Measurements from ENCODE around the gene SYCE3.

SYCE3 gene

DNA sequence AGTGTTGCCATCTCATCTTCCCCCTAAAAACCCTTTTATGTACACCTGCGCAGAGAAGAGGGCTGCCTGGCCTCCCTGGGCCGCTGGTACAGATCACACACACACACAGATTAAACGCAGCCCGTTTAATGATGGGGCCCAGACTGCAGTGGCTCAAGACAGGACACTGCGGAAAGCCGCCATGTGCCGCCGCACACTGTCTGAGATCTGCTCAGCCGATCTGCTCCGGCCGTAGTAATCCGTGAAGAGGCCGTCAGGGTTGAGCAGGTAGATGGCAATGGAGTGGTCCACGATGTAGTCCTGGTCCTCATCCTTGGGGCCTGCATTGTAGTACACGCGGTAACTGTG lies 39.3 kb downstream of the SYCE3 start:
- no peak for TF ChIP-seq ZNF70 (CRISPR knock-in tag; IDR thresholded peaks at IDR 0.05)
- TF ChIP-seq, protein P1, sequence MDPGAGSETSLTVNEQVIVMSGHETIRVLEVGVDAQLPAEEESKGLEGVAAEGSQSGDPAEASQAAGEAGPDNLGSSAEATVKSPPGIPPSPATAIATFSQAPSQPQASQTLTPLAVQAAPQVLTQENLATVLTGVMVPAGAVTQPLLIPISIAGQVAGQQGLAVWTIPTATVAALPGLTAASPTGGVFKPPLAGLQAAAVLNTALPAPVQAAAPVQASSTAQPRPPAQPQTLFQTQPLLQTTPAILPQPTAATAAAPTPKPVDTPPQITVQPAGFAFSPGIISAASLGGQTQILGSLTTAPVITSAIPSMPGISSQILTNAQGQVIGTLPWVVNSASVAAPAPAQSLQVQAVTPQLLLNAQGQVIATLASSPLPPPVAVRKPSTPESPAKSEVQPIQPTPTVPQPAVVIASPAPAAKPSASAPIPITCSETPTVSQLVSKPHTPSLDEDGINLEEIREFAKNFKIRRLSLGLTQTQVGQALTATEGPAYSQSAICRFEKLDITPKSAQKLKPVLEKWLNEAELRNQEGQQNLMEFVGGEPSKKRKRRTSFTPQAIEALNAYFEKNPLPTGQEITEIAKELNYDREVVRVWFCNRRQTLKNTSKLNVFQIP (CRISPR knock-in tag; IDR thresholded peaks at IDR 0.05; ENCODE audit: borderline replicate concordance, low read depth), result no peak
- TF ChIP-seq SNAI2 (CRISPR knock-in tag; IDR thresholded peaks at IDR 0.05), result no peak
- TF ChIP-seq PATZ1 (CRISPR knock-in tag; IDR thresholded peaks at IDR 0.05; ENCODE audit: borderline replicate concordance), result no peak
- TF ChIP-seq PPARA (CRISPR knock-in tag; IDR thresholded peaks at IDR 0.05; ENCODE audit: borderline replicate concordance), result no peak
- TF ChIP-seq ZNF565 (CRISPR knock-in tag; conservative IDR thresholded peaks at IDR 0.05; ENCODE audit: low read depth), result no peak
- no peak for TF ChIP-seq TCF4 (CRISPR knock-in tag; IDR thresholded peaks at IDR 0.05; ENCODE audit: borderline replicate concordance)
- TF ChIP-seq OSR1 (CRISPR knock-in tag; IDR thresholded peaks at IDR 0.05), result no peak
- no peak for TF ChIP-seq BACH2 (CRISPR knock-in tag; IDR thresholded peaks at IDR 0.05; ENCODE audit: borderline replicate concordance)
- TF ChIP-seq, protein P2, sequence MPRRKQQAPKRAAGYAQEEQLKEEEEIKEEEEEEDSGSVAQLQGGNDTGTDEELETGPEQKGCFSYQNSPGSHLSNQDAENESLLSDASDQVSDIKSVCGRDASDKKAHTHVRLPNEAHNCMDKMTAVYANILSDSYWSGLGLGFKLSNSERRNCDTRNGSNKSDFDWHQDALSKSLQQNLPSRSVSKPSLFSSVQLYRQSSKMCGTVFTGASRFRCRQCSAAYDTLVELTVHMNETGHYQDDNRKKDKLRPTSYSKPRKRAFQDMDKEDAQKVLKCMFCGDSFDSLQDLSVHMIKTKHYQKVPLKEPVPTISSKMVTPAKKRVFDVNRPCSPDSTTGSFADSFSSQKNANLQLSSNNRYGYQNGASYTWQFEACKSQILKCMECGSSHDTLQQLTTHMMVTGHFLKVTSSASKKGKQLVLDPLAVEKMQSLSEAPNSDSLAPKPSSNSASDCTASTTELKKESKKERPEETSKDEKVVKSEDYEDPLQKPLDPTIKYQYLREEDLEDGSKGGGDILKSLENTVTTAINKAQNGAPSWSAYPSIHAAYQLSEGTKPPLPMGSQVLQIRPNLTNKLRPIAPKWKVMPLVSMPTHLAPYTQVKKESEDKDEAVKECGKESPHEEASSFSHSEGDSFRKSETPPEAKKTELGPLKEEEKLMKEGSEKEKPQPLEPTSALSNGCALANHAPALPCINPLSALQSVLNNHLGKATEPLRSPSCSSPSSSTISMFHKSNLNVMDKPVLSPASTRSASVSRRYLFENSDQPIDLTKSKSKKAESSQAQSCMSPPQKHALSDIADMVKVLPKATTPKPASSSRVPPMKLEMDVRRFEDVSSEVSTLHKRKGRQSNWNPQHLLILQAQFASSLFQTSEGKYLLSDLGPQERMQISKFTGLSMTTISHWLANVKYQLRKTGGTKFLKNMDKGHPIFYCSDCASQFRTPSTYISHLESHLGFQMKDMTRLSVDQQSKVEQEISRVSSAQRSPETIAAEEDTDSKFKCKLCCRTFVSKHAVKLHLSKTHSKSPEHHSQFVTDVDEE (CRISPR knock-in tag; IDR thresholded peaks at IDR 0.05), result no peak
- no peak for TF ChIP-seq GLIS3 (CRISPR knock-in tag; IDR thresholded peaks at IDR 0.05)
- no peak for TF ChIP-seq ZFP30 (CRISPR knock-in tag; IDR thresholded peaks at IDR 0.05)
- ATAC-seq, result no peak

DNA sequence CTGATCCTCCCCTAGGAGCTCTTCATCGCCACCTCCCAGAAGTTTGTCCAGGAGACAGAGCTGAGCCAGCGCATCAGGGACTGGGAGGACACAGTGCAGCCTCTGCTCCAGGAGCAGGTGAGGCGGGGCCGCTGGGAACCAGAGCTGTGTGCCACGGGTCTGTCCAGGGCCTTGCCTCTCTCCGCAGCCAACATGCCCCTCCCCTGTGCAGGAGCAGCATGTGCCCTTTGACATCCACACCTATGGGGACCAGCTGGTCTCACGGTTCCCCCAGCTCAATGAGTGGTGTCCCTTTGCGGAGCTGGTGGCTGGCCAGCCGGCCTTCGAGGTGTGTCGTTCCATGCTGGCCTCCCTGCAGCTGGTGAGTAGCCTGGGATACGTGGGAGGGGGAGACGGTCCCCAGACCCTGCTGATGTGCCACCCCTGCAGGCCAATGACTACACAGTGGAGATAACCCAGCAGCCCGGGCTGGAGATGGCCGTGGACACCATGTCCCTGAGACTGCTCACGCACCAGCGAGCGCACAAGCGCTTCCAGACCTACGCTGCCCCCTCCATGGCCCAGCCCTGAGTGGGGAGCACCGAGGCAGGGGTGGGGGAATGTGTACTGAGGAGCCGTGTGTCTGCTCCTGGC lies 39.8 kb downstream of the SYCE3 start:
- ATAC-seq, result no peak
- TF ChIP-seq OSR1 (CRISPR knock-in tag; IDR thresholded peaks at IDR 0.05) (no peak), ZFP30 (CRISPR knock-in tag; IDR thresholded peaks at IDR 0.05) (no peak), BACH2 (CRISPR knock-in tag; IDR thresholded peaks at IDR 0.05; ENCODE audit: borderline replicate concordance) (no peak), ESRRG (CRISPR knock-in tag; IDR thresholded peaks at IDR 0.05) (no peak), ZNF8 (CRISPR knock-in tag; IDR thresholded peaks at IDR 0.05) (no peak), ZC3H10 (CRISPR knock-in tag; IDR thresholded peaks at IDR 0.05) (no peak), PATZ1 (CRISPR knock-in tag; IDR thresholded peaks at IDR 0.05; ENCODE audit: borderline replicate concordance) (no peak), CSDC2 (CRISPR knock-in tag; IDR thresholded peaks at IDR 0.05) (no peak)

DNA sequence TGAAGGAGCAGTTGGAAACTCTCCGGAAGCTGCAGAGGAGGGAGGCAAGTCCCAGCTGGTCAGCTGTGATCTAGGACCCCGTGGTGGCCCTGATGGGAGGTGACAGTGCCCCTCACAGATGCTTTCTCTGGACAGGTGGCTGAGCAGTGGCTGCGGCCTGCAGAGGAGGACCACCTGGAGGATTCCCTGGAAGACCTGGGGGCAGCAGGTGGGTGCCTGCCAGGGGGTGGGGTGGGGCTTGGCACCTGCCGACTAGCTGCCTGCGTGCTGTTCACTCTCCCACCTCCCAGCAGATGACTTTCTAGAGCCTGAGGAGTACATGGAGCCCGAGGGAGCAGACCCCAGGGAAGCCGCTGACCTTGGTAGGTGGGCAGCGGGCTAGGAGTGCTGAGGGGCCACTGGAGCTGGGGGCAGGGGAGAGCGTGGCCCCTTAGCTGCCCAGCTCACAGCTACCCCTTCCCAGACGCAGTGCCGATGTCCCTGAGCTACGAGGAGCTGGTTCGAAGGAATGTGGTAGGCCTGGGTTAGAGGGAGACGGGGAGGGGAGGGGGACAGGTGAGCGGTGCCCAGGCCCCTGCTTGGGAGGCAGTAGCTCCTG lies 40.4 kb downstream of the SYCE3 start:
- ATAC-seq, result no peak
- TF ChIP-seq TOX (CRISPR knock-in tag; IDR thresholded peaks at IDR 0.05; ENCODE audit: borderline replicate concordance) (no peak), TCF4 (CRISPR knock-in tag; IDR thresholded peaks at IDR 0.05; ENCODE audit: borderline replicate concordance) (no peak), PPARA (CRISPR knock-in tag; IDR thresholded peaks at IDR 0.05; ENCODE audit: borderline replicate concordance) (no peak), ZC3H10 (CRISPR knock-in tag; IDR thresholded peaks at IDR 0.05) (no peak), BACH2 (CRISPR knock-in tag; IDR thresholded peaks at IDR 0.05; ENCODE audit: borderline replicate concordance) (no peak), ZNF565 (CRISPR knock-in tag; conservative IDR thresholded peaks at IDR 0.05; ENCODE audit: low read depth) (no peak), OSR1 (CRISPR knock-in tag; IDR thresholded peaks at IDR 0.05) (no peak), RARB (CRISPR knock-in tag; IDR thresholded peaks at IDR 0.05) (no peak), ZNF70 (CRISPR knock-in tag; IDR thresholded peaks at IDR 0.05) (no peak), CSRNP3 (CRISPR knock-in tag; IDR thresholded peaks at IDR 0.05) (no peak), ZFP30 (CRISPR knock-in tag; IDR thresholded peaks at IDR 0.05) (no peak), ZFP3 (CRISPR knock-in tag; IDR thresholded peaks at IDR 0.05) (no peak), GLIS3 (CRISPR knock-in tag; IDR thresholded peaks at IDR 0.05) (no peak), PATZ1 (CRISPR knock-in tag; IDR thresholded peaks at IDR 0.05; ENCODE audit: borderline replicate concordance) (no peak), SNAI2 (CRISPR knock-in tag; IDR thresholded peaks at IDR 0.05) (no peak), ARNTL (CRISPR knock-in tag; IDR thresholded peaks at IDR 0.05; ENCODE audit: borderline replicate concordance, low read depth) (no peak), CSDC2 (CRISPR knock-in tag; IDR thresholded peaks at IDR 0.05) (no peak)
- TF ChIP-seq, protein P1 (CRISPR knock-in tag; IDR thresholded peaks at IDR 0.05; ENCODE audit: borderline replicate concordance, low read depth), result no peak

All from SK-N-SH treated with all-trans-retinoic acid at 6 μM for 48 hours (cell line).